A673 (cell line): ENCODE data around the gene ARTN. TPM values are rescaled to one million over a fixed set of nuclear protein-coding genes. Genes with fewer than 3 reads are reported as not detected.

ENCODE experiments used
- BruUV-seq: library from RNA; stranded (reverse); fragments of 400-500 nt; replicated peaks from 2 replicates; lab custom pipeline; 2021; lab: Mats Ljungman, UMichigan
- CTCF ChIA-PET: fragments of 300-600 bp; sonication (Branson Sonifier 250); formaldehyde crosslinking; loops from one replicate; lab custom pipeline; 2022; ENCODE audit warnings: antibody characterized with exemption; lab: Charles Lee
- POLR2A ChIA-PET: fragments of 300-600 bp; sonication (Branson Sonifier 250); formaldehyde crosslinking; loops from one replicate; lab custom pipeline; 2022; ENCODE audit warnings: antibody characterized with exemption; ENCODE audit not compliant: low non-redundant PET; lab: Charles Lee
- DNase-seq: peaks from one replicate; pipeline ENCODE4 v3.0.0-alpha.2; 2015; ENCODE audit warnings: low spot score
- H3K27ac ChIP-seq: fragments of 200-600 bp; sonication (generic); 2 replicates; pipeline ENCODE4 v1.5.1; 2016; ENCODE audit warnings: mixed run types, low read depth, mild to moderate bottlenecking, mixed read lengths, antibody characterized with exemption, low read length; ENCODE audit not compliant: poor library complexity, severe bottlenecking
- H3K27me3 ChIP-seq: fragments of 200-600 bp; sonication (generic); replicated peaks from 2 replicates; pipeline ENCODE4 v1.6.1; 2017; ENCODE audit warnings: mixed run types, low read depth, mild to moderate bottlenecking, mixed read lengths, antibody characterized with exemption, low read length; ENCODE audit not compliant: insufficient read depth, poor library complexity
- H3K36me3 ChIP-seq: fragments of 200-600 bp; sonication (generic); 2 replicates; pipeline ENCODE4 v1.6.1; 2016; ENCODE audit warnings: mixed run types, mild to moderate bottlenecking, mixed read lengths, antibody characterized with exemption, low read length; ENCODE audit not compliant: insufficient read depth, poor library complexity, severe bottlenecking
- H3K4me1 ChIP-seq: fragments of 200-600 bp; sonication (generic); 2 replicates; pipeline ENCODE4 v1.6.1; 2017; ENCODE audit warnings: mixed run types, mild to moderate bottlenecking, mixed read lengths, antibody characterized with exemption, low read length; ENCODE audit not compliant: insufficient read depth, poor library complexity, severe bottlenecking
- H3K4me3 ChIP-seq: fragments of 200-600 bp; sonication (generic); 2 replicates; pipeline ENCODE4 v1.5.1; 2016; ENCODE audit warnings: low read depth, mixed run types, mild to moderate bottlenecking, mixed read lengths, low read length; ENCODE audit not compliant: poor library complexity, severe bottlenecking
- H3K9me3 ChIP-seq: fragments of 200-600 bp; sonication (generic); 2 replicates; pipeline ENCODE4 v1.6.1; 2016; ENCODE audit warnings: mixed run types, low read depth, mild to moderate bottlenecking, mixed read lengths, antibody characterized with exemption, low read length; ENCODE audit not compliant: poor library complexity, severe bottlenecking
- EZH2 ChIP-seq: fragments of 200-600 bp; sonication (generic); IDR thresholded peaks from 2 replicates; pipeline ENCODE4 v1.6.1; 2017; ENCODE audit warnings: borderline replicate concordance, low read depth, mild to moderate bottlenecking, mixed read lengths, antibody characterized with exemption, low read length; ENCODE audit not compliant: poor library complexity, severe bottlenecking
- intact Hi-C: fragments of 100-400 bp; cut with micrococcal nuclease; formaldehyde crosslinking; loops from one replicate; pipeline ENCODE4 v1.10.0; 2022; ENCODE audit not compliant: unreplicated experiment
- total RNA-seq: library from RNA; stranded (reverse); gene quantifications from 2 replicates; pipeline ENCODE4 v1.2.3, GENCODE V29; 2021
- TF ChIP-seq, protein P1 (sequence below): fragments of 300-800, 200-600 bp; sonication (generic); conservative IDR thresholded peaks from 2 replicates; pipeline ENCODE4 v1.5.1; 2017; ENCODE audit warnings: low read depth, mild to moderate bottlenecking, antibody characterized with exemption, low read length, moderate library complexity, mixed read lengths

The ARTN gene
- total RNA-seq, 1 experiment from 2014 or later = 28.1 TPM

GRCh38 chr1:43938383-43938782 is 4.8 kb downstream of the ARTN start:
- DNase-seq = no peak
- CTCF ChIA-PET = interaction anchor here (7.0 kb wide), 1 partner anchor 174 kb away, joined by 238 read pairs; no protein-coding TSS in a partner anchor
- Histone ChIP-seq H3K27me3 (no peaks in the 10 kb centered on the region), H3K36me3 (peaks cover 11% of the 10 kb centered on the region), H3K4me1 (peaks cover 26% of the 10 kb centered on the region), H3K27ac (no peak overlapping the region), H3K4me3 (no peak overlapping the region), H3K9me3 (no peaks in the 10 kb centered on the region)
- TF ChIP-seq, protein P1, sequence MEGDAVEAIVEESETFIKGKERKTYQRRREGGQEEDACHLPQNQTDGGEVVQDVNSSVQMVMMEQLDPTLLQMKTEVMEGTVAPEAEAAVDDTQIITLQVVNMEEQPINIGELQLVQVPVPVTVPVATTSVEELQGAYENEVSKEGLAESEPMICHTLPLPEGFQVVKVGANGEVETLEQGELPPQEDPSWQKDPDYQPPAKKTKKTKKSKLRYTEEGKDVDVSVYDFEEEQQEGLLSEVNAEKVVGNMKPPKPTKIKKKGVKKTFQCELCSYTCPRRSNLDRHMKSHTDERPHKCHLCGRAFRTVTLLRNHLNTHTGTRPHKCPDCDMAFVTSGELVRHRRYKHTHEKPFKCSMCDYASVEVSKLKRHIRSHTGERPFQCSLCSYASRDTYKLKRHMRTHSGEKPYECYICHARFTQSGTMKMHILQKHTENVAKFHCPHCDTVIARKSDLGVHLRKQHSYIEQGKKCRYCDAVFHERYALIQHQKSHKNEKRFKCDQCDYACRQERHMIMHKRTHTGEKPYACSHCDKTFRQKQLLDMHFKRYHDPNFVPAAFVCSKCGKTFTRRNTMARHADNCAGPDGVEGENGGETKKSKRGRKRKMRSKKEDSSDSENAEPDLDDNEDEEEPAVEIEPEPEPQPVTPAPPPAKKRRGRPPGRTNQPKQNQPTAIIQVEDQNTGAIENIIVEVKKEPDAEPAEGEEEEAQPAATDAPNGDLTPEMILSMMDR = no peak
- no peak for TF ChIP-seq EZH2
- POLR2A ChIA-PET = interaction anchor here (0.6 kb wide), 1 partner anchor 93 kb away, joined by 5 read pairs; no protein-coding TSS in a partner anchor
- no TSS peak for BruUV-seq
- intact Hi-C loops = no loop called here

DNA sequence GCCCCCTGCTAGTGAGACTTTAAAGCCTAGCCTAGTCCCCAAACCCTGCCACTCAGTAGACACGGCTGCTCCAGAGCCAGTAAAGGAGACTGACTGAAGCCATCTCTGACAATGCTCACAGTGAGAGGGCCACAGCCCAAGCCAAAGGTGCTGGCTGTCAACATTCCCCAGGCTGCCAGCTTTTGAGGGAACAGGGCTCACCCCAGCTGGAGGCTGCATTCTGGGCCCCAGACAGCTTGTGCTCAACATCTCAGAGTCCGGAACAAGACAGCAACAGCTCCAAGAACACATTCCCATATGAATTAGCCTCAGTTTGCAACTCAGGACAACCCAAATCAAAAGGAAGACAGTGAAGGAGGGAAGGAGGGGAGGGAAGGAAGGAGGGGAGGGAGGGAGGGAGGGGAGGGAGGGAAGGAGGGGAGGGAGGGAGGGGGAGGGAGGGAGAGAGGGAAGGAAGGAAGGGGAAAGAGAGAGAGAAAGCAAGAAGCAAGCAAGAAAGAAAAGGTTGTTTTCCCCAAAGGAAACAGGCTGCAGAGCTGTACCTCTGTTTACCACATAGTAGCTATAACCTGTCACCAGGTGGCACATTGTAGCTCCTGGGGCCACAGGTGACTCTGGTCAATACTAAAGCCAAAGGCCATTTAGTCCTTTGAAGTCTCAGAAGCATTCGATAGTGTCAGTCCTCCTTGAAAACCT is 5.4 kb downstream of the ARTN start:
- peaks cover 25% of the 10 kb centered on the region for H3K4me1 ChIP-seq
- intact Hi-C loops = no loop called here
- no peaks in the 10 kb centered on the region for H3K27me3 ChIP-seq
- H3K9me3 ChIP-seq = no peaks in the 10 kb centered on the region
- TF ChIP-seq, protein P1 = no peak
- no peak for TF ChIP-seq EZH2
- no peak for DNase-seq
- no peak overlapping the region for H3K4me3 ChIP-seq
- H3K36me3 ChIP-seq = peaks cover 11% of the 10 kb centered on the region
- POLR2A ChIA-PET = interaction anchor here (0.6 kb wide), 1 partner anchor 93 kb away, joined by 5 read pairs; no protein-coding TSS in a partner anchor
- BruUV-seq = no TSS peak
- CTCF ChIA-PET = no interaction called here
- H3K27ac ChIP-seq = peak overlapping the region; percentile 11

DNA sequence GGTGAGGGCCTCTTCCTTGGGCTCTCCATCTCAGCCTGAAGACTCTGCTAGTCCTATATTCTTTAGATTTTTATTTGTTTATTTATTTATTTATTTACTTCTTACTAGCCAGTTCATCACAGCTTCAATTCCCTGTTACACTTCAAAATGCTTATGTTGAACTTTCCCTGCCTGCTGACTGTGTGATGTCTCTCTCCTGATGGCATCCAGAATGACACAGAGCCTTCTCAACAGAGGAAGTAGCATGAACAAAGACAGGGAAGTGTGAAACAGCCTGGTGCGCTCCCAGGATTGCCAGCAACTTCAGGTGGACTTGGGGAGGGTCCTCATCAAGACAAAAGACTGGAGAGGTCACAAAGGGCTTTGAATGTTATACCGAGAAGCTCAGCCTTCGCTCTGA is 8.8 kb downstream of the ARTN start:
- Histone ChIP-seq H3K9me3 (no peaks in the 10 kb centered on the region), H3K4me3 (no peak overlapping the region), H3K27me3 (no peaks in the 10 kb centered on the region), H3K36me3 (peaks cover 1% of the 10 kb centered on the region), H3K4me1 (peaks cover 9% of the 10 kb centered on the region), H3K27ac (no peak overlapping the region)
- CTCF ChIA-PET = no interaction called here
- POLR2A ChIA-PET = no interaction called here
- intact Hi-C loops = no loop called here
- DNase-seq = no peak
- no TSS peak for BruUV-seq
- TF ChIP-seq, protein P1 = no peak
- no peak for TF ChIP-seq EZH2
